GM21423 (cell line): ENCODE measurements around the gene CEP152.

Experiments used
- ATAC-seq: cut with Tn5 transposase; IDR thresholded peaks from one replicate; pipeline ENCODE4 v1.9.1; 2021; ENCODE audit warnings: mild to moderate bottlenecking, moderate library complexity; ENCODE audit not compliant: unreplicated experiment

The CEP152 gene

GRCh38 chr15:48778331-48778730, 32.5 kb downstream of the CEP152 start:
- no peak for ATAC-seq

DNA sequence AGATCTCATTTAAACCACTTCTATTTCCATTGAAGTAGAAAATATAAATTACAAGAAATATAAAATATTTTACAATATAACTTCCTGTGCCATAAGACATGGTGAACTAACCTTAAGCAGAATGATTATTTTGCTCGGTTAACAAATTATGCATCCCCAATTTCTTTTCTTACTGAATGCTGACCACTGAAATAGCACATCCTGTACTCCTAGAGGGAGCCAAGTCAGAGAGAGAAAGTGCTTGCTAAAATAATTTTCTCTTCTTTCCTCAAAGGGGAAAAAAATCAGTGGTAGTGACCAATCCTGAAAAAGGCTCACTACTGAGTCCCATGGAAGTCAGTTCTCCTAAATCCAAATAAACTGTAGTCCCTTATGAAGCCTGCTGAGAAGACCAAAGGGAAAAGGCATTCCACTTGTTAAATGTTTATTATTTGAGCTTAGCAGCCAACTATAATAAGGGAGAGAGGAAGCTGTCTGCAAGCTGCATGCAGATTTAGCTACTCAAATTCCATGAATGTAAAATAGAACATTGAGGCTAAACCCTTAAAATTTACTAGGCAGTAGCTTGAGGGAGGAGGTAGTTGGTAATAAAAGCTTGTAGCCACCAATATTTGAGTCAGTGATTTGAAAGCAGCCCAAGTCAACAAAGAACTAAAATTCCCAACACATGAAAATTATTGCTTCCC, 33.1 kb downstream of the CEP152 start:
- ATAC-seq: no peak

DNA sequence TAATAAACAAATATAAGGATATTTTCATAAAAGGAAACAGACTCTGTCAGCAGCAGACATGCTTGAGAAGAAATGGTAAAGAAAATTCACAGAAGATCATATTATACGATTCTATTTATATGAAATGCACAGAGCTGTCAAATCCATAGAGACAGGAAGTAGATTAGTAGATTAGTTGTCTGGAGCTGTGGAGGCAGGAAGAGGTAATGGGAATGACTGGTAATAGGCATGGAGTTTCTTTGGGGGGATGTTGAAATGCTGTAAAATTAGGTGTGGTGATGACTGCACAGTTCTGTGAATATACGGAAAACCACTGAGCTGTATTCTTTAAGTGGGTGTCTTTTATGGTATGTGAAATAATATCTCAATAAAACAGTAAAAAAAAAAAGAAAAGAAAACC, 35.3 kb downstream of the CEP152 start:
- ATAC-seq: no peak

DNA sequence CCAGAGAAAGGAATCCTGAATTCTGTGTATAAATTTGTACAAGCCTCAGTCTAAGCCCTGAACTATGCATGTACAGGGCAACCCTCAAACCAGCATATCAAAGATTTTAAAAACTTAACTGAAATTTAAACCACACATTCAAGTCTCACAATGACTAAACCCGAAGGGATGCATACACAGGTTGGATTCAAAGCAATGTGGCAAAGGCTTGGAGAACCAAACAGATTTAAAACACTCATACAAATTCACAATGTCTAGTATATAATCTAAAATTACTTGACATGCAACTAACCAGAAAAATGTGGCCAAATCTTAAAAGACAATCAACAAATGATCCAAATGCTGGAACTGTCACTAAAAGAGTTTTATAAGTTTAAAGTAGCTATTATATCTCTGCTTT, 36.4 kb downstream of the CEP152 start:
- no peak for ATAC-seq

GRCh38 chr15:48766196-48766595, 44.7 kb downstream of the CEP152 start:
- ATAC-seq: no peak

- ATAC-seq: no peak
Measured at GRCh38 chr15:48765022-48765421, 45.8 kb downstream of the CEP152 start.

DNA sequence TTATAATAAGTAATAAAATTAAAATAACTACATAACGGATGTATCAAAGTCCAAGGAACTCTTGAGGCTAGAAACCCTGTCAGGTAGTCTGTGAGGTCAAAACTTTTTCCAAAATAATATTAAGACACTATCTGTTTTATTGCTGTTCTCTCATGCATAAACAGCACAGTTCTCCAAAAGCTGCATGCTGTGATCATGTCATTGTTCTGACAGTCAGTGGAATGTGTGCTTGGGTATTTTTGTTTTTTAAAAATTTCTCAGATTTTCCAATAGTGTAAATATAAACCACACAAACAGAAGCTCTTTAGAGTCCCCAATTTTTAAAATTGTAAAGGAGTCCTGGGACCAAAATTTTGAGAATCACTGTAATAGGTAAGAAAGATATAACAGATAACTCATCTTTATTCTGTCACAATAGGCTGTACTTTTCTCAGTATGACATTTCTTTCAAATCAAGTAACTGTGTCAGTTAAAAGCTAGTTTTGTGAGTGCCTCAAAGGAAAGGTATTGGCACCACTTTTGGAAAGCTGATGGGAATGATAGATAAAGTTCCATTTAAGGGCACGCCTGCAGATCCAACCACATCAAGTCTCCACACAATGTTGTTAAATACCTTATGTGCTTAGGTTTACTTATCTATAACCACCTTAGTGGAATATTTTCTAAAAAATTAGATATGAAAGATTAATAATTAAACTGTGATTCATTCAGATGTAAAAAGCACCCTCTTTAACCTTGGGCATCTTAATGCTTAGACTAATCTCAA, 49.3 kb downstream of the CEP152 start:
- no peak for ATAC-seq

- no peak for ATAC-seq
Measured at GRCh38 chr15:48759921-48760320, 50.9 kb downstream of the CEP152 start.

DNA sequence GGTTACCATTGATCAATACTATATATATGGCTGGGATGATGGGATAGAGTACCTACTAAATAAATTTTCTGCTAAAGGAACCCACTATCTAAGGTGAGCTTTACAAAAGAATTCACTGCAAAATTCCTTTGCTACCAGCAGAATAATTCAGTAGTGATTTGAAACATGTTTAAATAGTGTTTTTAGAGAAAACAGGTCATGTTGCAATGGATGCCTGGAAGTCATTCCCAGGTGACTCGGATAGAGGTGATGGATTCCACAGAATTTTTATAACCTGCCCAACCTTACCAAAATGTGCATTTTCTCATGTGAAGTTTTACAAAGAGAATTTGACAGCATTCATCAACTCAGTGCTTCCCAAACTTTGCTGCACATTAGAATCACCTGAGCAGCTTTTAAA, 53.2 kb downstream of the CEP152 start:
- no peak for ATAC-seq

DNA sequence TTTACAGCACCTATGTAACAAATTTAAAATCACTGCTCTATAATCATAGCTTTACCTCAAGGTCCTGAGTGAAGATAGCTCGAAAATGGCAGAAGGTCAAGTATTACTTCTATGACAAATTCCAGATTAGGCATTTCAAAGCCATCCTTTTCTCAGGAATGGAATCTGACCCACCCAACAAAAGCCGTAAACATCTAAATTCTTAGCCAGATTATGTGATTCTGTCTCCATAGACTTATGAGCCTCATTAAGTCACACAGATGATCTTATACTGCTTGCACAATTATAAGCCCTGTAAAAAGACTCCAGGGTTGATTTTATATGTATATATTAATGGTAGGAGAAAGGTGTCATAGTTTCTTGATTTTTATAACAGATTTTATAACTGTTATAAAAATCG, 56.9 kb downstream of the CEP152 start:
- ATAC-seq: no peak

DNA sequence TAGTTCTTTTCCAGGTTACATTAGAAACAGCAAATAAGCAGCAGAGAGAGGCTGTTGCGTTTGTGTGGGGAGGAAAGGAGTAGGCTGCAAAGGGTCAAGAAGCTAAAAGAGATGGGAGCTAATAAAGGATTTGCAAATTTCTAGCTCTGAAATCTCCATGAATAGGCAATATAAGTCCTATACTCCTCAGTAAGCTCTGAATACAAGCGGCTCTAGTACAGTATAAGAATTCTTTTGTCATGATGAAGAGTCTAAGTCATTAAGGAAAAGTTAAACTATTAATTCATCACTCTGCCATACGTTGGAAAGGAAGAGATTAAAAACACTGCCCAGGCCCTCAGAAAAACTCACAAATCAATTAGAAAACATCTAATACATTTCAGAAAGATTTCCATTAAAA, 59.3 kb downstream of the CEP152 start:
- no peak for ATAC-seq

DNA sequence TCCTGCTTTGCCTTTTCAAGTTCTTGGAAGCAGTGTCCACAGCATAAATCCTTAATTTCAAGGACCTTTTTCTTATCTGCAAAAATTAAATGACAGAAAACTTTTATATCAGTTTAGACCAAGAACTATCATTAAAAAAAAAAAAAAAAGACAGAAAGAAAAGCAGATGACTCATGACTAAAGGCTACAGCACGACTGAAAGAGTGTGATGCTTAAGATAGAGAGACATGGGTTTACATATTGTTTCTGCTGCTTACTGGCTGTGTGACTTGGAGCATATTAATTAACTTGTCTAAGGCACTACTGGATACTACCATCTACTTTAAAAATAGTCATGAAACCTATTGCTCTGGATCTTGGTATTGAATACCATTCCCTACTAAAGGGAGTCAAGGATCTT, 62.3 kb downstream of the CEP152 start:
- ATAC-seq: no peak

GRCh38 chr15:48733615-48734014, 77.3 kb downstream of the CEP152 start:
- no peak for ATAC-seq

DNA sequence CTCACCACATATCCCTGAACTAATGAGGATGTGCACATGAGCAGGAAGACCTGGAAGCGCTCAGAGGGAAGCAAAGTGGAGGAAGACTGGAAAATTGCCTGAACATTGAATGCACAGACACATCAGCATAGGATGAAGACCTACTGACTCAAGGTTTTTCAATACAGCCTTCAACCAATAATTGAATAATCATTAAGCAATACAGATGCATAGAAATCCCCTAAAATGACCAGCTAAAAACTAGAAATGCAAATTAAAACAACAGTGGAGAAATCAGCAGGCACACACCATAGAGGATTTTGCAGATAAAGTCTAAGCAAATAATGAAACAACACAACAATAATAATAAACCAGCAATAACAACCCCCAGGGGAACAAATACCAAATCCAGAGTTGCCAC, 80.4 kb downstream of the CEP152 start:
- ATAC-seq: no peak

- ATAC-seq: no peak
Measured at GRCh38 chr15:48723969-48724368, 86.9 kb downstream of the CEP152 start.

DNA sequence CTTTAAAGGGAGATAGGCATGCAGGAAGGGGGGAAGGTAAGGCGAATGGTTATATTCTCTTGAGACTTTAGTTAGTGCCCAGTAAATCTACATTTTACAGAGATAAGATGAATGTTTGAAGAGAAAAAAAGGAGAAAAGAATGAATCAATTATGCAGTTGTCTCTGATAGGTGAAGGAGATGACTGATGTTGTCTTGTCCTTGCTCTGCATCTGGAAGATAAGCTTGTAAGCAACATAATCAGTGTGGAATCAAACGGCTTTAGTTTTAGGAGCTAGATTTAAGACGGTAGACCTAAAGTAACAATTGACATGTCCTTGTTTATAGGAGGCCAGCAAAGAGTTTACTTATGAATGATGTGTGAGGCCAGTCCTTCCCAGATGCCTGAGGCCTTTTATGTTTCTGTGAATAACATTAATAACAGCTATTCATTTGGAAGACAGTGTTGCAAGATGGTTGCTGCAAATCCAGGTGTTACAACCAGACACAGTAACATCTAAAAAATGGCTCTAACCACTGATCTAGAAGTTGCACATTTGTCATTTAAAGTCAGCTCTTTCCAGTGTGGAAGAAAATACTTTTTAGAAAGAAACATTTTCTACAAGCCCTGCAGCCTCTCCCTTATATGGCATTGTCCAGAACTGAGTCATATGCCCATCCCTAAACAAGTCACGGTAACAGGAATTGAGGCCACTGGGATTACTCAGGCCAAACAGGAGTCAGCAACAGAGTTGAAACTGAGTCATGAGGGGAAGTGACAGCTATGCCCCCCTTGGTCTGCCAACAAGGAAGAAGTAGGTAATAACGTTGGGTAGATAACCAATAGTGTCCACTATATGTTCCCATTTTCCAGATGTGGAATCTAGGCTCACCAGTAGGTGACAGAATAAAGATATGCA, 87.9 kb downstream of the CEP152 start:
- no peak for ATAC-seq

DNA sequence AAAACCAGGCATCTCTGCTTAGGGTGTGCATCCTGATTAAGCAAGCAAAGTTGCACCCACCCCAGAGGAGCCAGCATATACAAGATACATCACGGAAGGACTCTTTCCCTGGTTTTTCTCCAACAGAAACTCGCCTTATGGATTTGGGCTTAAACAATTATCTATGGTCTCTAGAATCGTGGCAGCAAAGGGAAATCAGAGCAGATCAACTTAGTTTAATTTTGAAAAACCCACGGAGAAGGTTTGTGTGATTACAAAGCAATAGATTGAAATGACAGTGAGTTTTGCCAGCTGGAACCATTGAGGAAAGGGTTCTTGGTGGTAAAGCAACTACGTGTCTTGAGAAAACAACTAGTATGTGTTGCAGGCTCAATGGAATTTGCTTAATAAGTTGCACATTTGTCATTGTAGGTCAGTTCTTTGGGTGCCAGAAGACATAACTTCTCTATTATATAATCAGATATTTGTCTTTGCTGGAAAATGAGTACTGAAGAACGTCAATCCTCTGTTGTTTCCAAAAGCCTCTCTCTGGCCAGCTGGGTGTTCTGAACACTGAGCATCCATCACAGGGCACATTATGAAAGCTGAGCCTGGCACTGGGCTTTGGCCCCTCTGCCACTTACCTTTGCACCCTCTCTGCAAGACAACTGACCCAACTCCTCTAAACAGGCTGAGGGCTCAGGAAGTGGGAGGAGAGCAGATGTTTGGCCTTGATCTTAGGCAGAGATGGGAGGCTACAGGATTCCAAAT, 89.6 kb downstream of the CEP152 start:
- ATAC-seq: no peak

DNA sequence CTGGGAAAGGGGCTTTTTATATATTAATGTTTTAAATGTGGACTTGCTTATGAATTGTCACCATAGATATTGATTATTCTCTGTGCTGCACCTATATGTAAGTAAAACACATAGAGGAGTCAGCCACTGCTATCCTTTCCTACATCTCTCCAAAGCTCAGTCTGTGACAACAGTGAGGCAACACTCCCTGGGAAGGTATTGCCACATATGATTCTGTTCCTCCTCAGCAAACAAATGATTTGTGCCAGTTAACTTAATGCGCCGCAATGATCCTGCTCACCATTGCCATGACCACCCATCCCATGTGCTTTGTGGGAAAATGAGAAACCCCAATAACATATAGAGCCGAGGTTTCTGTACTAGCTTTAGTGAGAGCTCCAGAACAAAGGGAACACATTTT, 90.2 kb downstream of the CEP152 start:
- no peak for ATAC-seq

- ATAC-seq: no peak
Measured at GRCh38 chr15:48719668-48720067, 91.2 kb downstream of the CEP152 start.

DNA sequence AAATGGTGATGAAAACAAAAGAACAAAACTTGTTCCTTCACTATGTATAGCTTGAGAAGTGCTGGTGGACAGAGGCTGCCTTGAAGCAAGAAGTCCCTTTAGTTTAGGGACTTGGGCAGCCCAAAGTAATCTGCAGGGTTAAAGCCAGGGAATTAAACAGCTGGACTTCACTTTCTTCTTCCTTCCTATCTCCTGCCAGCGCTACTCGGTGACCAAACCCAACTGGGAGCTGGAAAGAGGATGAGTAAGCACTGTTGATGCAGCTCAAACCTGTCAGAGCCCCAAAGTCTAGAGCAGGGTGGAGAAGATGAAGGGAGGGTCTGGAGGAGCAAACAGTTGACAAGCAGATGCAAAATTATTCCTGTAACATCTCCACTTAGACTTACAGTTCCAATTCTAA, 92.2 kb downstream of the CEP152 start:
- ATAC-seq: no peak

DNA sequence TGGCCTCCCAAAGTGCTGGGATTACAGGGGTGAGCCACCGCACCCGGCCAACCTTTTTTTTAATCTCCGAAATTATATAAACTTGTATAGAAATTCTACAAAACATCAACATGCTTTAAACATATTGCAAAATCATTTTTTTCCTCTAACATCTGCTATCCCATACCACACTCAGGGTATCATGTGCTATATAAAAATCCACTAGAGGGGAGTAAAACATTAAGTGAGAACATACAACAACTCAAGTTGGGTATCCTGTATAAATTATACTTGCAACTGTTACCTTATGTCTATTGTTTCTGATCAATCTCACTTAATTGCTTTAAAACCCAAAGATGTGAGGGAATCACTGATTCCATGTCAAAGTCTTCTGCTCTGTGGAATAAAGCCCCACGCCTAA, 93.4 kb downstream of the CEP152 start:
- no peak for ATAC-seq
